Measurements from ENCODE around the gene FBLN1. TPM values are rescaled to one million over a fixed set of nuclear protein-coding genes. Genes with fewer than 3 reads are reported as not detected.

Gene FBLN1
- total and polyA plus RNA-seq, 2 of the 13 experiments (the other 11 are each of a cell fraction or from before 2014, with no cell fraction given) = 37.3 to 103 TPM

GRCh38 chr22:45629469-45630089 lies 126.9 kb downstream of the FBLN1 start (continued):
- TF ChIP-seq ZBTB10 (CRISPR knock-in tag; IDR thresholded peaks at IDR 0.05; ENCODE audit: borderline replicate concordance) = no peak
- no peak for TF ChIP-seq STAT6 (CRISPR knock-in tag; IDR thresholded peaks at IDR 0.05; ENCODE audit: borderline replicate concordance)
- TF ChIP-seq ZNF761 (CRISPR knock-in tag; conservative IDR thresholded peaks at IDR 0.05) = no peak
- TF ChIP-seq SNAPC2 (CRISPR knock-in tag; IDR thresholded peaks at IDR 0.05) = peak; percentile 64; the same call in 1 of the 2 replicates
- TF ChIP-seq KLF16 (CRISPR knock-in tag; IDR thresholded peaks at IDR 0.05) = 0 out of 4 replicates have a peak, but pooled peaks of 1 of the 2 experiments have one; percentile 31
- no peak for TF ChIP-seq CEBPZ (IDR thresholded peaks at IDR 0.05; ENCODE audit: low read length)
- TF ChIP-seq MEIS2 (CRISPR knock-in tag; IDR thresholded peaks at IDR 0.05) = no peak
- no peak for TF ChIP-seq CCDC6 (CRISPR knock-in tag; IDR thresholded peaks at IDR 0.05)
- no peak for TF ChIP-seq FOXP1 (IDR thresholded peaks at IDR 0.05)
- TF ChIP-seq FOXP1 (CRISPR knock-in tag; IDR thresholded peaks at IDR 0.05) = peak; percentile 38; the same call in 1 of the 2 replicates
- TF ChIP-seq SRSF4 (IDR thresholded peaks at IDR 0.05; ENCODE audit: low read depth, low read length, poor library complexity, severe bottlenecking) = no peak
- TF ChIP-seq MNT (IDR thresholded peaks at IDR 0.05) = no peak

Measured in HepG2 (cell line).